ENCODE data around the gene UAP1L1.

UAP1L1 gene

DNA sequence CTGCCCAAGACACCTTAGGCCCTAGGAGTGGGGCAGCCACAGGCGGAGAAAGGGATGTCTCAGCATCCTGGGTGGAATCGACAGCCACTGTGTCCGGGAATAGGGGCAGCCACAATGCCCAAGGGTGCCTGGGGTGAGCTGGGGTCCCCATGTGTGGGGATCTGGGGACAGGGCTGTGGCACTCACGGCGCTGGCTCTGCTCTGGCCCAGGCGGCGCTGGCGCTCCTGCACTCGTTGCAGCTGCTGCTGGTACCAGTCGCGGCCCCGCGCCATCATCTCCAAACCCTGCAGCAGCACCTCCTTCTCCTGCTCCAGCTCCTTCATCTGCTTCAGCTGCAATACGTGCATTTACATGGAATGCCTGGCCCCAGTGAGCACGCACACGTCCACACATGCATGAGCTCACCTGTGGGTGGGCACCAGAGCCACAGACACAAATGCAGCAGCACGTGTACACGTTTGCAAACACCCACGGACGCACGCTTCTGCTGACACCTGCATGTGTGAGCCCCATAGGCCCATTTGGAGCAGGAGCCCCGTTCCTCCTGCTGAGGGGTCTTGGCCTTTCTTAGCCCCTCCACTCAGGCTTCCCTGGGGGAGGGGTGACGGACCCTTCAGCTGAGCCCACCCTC lies 11.9 kb upstream of the UAP1L1 start:
- DNase-seq (ENCODE audit: extremely low read depth, insufficient read length): no peak

DNA sequence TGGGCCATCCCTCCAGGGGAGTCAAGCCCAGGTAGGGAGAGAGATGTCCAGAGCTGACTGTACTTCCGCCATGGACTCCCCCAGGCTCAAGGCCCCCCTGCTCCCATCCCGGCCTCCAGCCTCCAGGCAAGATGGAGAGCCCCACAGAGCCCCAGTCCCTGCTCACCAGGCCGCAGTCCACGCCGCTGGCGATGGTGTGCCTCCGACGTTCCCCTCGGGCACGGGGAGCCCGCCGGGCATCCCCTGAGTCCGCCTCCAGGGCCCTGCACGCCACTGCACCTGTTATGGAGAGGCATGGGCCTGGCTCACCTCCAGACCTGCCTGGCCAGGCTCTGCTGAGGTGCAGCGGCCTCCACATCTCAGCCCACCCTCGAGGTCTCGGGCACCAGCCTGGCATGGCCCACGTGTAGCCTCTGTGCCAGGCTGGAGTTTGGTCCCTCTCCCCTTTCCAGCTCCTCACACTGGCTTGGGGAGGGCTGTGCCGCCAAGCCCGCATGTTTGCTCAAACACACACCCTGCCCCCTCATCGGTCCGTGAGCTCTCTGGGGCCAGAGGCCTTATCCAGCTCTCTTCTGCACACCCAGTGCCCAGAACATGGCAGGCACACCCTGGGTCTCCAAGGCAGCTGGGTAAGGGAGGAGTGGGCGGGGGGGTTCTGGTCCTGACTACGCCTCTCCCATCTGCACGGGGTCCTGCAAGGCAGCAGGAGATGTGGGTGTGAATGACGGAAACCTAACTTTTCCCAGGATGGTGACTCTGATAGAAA lies 11.0 kb upstream of the UAP1L1 start:
- Histone ChIP-seq H3K4me3 (replicated peaks; ENCODE audit: low read depth, low read length) (no peak overlapping the region), H3K36me3 (ENCODE audit: control insufficient read depth, insufficient read depth, low read length) (no peaks in the 10 kb centered on the region; the same call in none of the 2 replicates), H3K27me3 (replicated peaks; ENCODE audit: control insufficient read depth, insufficient read depth, low read length) (no peaks in the 10 kb centered on the region)
- DNase-seq (ENCODE audit: extremely low read depth, insufficient read length): no peak
- TF ChIP-seq, protein P1, sequence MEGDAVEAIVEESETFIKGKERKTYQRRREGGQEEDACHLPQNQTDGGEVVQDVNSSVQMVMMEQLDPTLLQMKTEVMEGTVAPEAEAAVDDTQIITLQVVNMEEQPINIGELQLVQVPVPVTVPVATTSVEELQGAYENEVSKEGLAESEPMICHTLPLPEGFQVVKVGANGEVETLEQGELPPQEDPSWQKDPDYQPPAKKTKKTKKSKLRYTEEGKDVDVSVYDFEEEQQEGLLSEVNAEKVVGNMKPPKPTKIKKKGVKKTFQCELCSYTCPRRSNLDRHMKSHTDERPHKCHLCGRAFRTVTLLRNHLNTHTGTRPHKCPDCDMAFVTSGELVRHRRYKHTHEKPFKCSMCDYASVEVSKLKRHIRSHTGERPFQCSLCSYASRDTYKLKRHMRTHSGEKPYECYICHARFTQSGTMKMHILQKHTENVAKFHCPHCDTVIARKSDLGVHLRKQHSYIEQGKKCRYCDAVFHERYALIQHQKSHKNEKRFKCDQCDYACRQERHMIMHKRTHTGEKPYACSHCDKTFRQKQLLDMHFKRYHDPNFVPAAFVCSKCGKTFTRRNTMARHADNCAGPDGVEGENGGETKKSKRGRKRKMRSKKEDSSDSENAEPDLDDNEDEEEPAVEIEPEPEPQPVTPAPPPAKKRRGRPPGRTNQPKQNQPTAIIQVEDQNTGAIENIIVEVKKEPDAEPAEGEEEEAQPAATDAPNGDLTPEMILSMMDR (IDR thresholded peaks at IDR 0.05; ENCODE audit: insufficient read depth, low read length, poor library complexity, severe bottlenecking): no peak

More for the DNA sequence above, 11.9 kb upstream of the UAP1L1 start:
- TF ChIP-seq, protein P1 (IDR thresholded peaks at IDR 0.05; ENCODE audit: insufficient read depth, low read length, poor library complexity, severe bottlenecking): no peak
- no peaks in the 10 kb centered on the region; the same call in none of the 2 replicates for H3K36me3 ChIP-seq (ENCODE audit: control insufficient read depth, insufficient read depth, low read length)
- no peak overlapping the region for H3K4me3 ChIP-seq (replicated peaks; ENCODE audit: low read depth, low read length)
- no peaks in the 10 kb centered on the region for H3K27me3 ChIP-seq (replicated peaks; ENCODE audit: control insufficient read depth, insufficient read depth, low read length)

DNA sequence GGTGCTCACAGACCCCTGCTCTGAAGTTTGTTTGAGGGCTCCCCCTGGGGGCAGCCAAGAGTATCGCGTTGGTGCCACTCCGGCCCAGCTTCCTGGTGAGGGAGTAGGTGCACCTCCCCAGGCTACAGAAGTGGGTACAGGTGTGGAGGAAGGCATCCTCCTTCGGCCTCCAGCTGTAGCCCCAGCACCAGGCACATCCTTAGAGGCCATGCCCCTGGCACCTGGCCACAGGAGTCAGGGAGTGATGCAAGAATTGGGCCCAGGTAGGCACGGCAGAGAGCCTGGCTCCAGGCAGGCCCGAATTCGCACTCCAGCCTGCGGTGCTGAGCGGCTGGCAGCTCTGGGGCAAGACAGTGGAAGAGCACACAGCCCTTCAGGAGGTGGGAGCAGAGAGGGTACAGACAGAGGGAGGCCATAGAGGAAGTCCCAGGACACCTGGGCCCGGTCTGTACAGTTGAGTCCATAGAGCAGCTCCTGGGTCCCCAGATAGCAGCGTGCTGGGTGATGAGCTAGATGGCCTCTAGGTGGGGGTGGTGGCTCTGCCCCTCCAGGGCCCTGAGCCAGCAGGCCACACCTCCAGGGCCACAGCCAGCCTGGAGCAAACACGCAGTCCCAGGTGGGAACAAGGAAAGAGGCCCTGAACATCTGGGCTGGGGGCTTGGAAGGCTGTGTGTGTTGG lies 9.3 kb upstream of the UAP1L1 start:
- no peak overlapping the region for H3K4me3 ChIP-seq (replicated peaks; ENCODE audit: low read depth, low read length)
- no peaks in the 10 kb centered on the region for H3K27me3 ChIP-seq (replicated peaks; ENCODE audit: control insufficient read depth, insufficient read depth, low read length)

DNA sequence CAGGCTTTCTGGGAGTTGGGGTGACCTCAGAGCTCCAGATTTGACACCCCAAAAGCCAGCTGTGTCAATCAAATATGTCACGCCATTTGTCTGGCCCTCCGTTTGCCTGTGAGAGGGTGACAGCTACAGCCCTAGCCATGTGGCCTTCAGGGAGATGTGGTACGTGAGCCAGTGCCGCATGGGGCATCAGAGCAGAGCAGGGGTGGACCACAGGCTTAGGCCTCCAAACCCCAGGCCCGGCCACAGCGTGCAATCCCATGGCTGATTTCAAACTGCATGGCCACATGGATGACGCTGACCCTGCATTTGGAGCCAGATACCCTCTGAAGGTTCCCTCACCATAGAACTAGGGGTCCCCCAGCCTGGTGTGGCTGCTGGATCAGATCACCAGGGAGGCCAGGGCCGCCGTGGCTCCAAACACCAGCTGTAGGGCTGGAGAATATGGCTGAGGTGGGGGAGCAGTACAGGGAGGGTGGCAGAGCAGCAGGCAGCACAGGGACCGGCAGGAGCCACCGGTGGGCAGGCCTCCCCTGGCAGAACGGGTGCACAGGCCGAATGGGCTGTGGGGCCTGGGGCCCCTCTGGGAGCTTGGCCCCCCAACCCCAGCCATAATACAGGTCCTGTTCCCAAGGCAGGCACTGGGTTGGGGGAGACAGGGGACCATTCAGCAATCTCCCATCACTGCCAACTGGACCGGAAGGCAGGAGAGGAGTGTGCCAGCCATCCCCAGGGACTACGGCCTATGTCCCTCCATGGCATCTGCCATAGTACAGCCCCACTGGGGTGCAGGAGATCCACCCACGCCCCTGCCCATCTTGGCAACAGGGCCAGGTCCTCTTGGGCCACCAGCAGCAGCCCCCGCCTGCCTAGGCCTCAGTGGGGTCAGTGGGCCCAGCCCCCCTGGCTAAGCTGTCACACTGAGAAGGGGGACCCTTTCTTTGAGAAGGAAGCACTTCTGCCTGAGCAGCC lies 8.5 kb upstream of the UAP1L1 start:
- TF ChIP-seq, protein P1 (IDR thresholded peaks at IDR 0.05; ENCODE audit: insufficient read depth, low read length, poor library complexity, severe bottlenecking): no peak
- Histone ChIP-seq H3K4me3 (replicated peaks; ENCODE audit: low read depth, low read length) (peak overlapping the region; percentile 63), H3K27me3 (replicated peaks; ENCODE audit: control insufficient read depth, insufficient read depth, low read length) (no peaks in the 10 kb centered on the region), H3K36me3 (ENCODE audit: control insufficient read depth, insufficient read depth, low read length) (no peaks in the 10 kb centered on the region; the same call in none of the 2 replicates)
- DNase-seq (ENCODE audit: extremely low read depth, insufficient read length): no peak

More for the DNA sequence above, 9.3 kb upstream of the UAP1L1 start:
- no peaks in the 10 kb centered on the region; the same call in none of the 2 replicates for H3K36me3 ChIP-seq (ENCODE audit: control insufficient read depth, insufficient read depth, low read length)
- TF ChIP-seq, protein P1 (IDR thresholded peaks at IDR 0.05; ENCODE audit: insufficient read depth, low read length, poor library complexity, severe bottlenecking): peak; percentile 92
- DNase-seq (ENCODE audit: extremely low read depth, insufficient read length): peak; percentile 77

DNA sequence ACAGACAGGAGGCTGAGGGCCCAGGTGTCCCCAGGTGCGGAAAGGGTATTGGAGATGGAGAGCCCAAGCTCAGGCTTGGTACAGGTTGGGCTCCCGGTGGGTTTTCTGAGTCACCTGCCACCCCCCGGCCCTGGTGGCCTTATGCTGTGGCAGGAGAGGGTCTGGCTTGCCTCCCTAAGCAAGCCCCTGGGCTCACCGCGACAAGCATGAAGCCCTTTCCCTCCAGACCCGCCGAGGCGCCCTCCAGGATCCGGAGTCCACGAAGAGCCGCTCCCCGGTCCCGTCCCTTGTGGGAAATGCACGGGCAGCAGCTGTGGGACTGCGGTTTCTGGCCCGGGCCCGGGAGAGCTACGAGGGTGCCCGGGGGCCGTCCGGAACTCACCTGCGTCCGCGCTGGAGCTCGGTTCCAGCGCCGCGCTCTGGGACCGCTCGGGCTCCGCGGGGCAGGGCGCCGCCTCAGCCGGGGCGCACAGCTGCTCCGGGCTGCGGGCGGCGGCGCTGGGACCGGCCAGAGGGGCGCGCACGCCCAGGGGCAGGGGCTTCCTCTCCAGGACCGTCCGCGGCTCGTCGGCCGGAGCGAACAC lies 7.7 kb upstream of the UAP1L1 start:
- Histone ChIP-seq H3K36me3 (ENCODE audit: control insufficient read depth, insufficient read depth, low read length) (no peaks in the 10 kb centered on the region; the same call in none of the 2 replicates), H3K27me3 (replicated peaks; ENCODE audit: control insufficient read depth, insufficient read depth, low read length) (no peaks in the 10 kb centered on the region), H3K4me3 (replicated peaks; ENCODE audit: low read depth, low read length) (peak overlapping the region; percentile 63)
- DNase-seq (ENCODE audit: extremely low read depth, insufficient read length): no peak
- TF ChIP-seq, protein P1 (IDR thresholded peaks at IDR 0.05; ENCODE audit: insufficient read depth, low read length, poor library complexity, severe bottlenecking): no peak

Measured in GM06990 (cell line).